ENCODE data around the gene PAPOLG.

- TF ChIP-seq, protein P1, sequence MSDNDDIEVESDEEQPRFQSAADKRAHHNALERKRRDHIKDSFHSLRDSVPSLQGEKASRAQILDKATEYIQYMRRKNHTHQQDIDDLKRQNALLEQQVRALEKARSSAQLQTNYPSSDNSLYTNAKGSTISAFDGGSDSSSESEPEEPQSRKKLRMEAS (IDR thresholded peaks at IDR 0.05; ENCODE audit: insufficient read depth, insufficient read length): no peak
- TF ChIP-seq CTCF (IDR thresholded peaks at IDR 0.05; ENCODE audit: extremely low read depth in 1 of 2, insufficient read depth in 1 of 2, low read depth in 1 of 2, low read length in 2 of 2): no peak
- no peak for TF ChIP-seq POLR2A (IDR thresholded peaks at IDR 0.05; ENCODE audit: low read depth, low read length)
- no peak for TF ChIP-seq POLR2AphosphoS5 (IDR thresholded peaks at IDR 0.05; ENCODE audit: insufficient read depth, low read depth, low read length)
- no peak for TF ChIP-seq JUN (IDR thresholded peaks at IDR 0.05; ENCODE audit: borderline replicate concordance, insufficient read depth, insufficient read length, low read depth)
- no peak for TF ChIP-seq GATA2 (IDR thresholded peaks at IDR 0.05; ENCODE audit: insufficient read depth, insufficient read length, low read depth, low read length)
These were observed 16.9 kb upstream of the PAPOLG start for GRCh38 chr2:60739156-60739555.
